CD4-positive, alpha-beta T cell treated with Interleukin-1 beta for 1 hour (primary cell): ENCODE measurements around the gene PTCRA.
"Not testable (repeated sequence)": the region's sequence is repeated elsewhere in the genome, so short reads cannot be mapped to it uniquely, and the experiment has no call there.

ENCODE experiments used
- DNase-seq, 2 donors: peaks; one replicate each; pipeline ENCODE4 v3.0.0-alpha.2; 2020 to 2022

PTCRA gene, protein sequence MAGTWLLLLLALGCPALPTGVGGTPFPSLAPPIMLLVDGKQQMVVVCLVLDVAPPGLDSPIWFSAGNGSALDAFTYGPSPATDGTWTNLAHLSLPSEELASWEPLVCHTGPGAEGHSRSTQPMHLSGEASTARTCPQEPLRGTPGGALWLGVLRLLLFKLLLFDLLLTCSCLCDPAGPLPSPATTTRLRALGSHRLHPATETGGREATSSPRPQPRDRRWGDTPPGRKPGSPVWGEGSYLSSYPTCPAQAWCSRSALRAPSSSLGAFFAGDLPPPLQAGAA

DNA sequence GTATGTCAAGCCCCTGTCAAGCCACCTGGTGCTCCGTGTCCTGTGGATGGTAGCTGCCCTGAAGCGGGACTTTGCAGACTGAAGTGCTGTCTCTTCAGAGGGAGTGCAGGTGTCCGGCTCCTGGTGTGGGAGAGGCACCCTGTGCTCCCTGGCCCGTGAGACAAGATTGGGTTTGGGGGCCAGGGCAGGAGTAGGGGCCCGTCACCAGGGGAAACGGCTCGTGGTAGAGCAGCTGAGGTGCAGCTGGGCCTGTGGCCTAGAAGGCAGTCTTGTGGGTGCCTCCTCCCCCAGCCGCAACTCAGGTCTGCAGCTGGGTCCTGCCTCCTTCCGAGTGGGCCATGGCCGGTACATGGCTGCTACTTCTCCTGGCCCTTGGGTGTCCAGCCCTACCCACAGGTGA lies at the start of gene PTCRA:
Gene PTCRA, plus strand, starts transcription at position 322 of the 400 bp plus-strand sequence. Its CDS starts 17 bp downstream, at position 339.
- DNase-seq, result no peak

DNA sequence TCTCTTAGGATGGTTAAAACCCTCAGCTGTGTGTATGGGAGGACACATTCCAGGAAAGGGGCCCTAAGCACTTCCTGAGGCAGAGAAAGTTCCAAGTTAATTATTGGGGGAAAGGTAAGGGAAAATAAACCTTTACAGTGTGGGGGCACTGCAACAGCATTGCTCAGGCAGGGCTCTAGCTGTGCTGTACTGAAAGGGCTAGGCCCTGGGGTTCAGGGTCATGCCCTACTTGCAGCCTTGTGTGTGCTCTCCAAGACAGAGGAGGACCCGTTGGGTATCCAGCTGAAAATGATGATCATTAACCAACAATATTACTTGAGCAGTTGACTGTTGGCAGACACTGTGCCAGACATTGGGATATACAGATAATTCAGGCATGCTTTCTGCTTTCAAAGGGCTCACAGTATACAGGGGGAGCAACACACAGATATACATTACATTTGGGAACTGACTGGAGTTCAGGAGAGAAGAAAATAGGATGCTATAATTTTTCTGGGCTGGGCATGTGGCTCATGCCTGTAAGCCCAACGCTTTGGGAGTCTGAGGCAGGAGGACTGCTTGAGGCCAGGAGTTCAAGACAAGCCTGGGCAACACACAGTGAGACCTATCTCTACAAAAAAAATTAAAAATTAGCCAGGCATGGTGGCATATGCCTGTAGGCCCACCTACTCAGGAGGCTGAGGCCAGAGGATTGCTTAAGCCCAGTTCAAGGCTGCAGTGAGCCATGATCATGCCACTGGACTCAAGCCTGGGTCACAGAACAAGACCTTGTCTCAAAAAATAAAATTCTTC lies 45.5 kb upstream of the PTCRA start:
- DNase-seq, result no peak

DNA sequence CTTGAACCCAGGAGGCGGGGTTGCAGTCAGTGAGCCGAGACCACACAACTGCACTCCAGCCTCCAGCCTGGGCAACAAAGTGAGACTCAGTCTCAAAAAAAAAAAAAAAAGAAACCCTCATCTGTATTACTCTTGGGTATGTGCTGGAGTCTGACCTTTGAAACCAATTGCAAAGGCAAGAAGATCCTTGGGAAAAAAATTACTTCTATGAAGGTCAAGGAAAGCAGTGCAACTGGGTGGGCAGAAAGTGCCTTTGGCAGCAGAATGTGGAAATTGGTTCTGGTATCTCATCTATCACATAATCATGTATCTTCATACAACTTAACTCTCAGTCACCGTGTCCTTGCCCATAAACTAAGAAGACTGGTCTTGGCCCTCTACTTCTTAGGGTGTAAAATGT lies 44.1 kb upstream of the PTCRA start:
- no peak for DNase-seq

DNA sequence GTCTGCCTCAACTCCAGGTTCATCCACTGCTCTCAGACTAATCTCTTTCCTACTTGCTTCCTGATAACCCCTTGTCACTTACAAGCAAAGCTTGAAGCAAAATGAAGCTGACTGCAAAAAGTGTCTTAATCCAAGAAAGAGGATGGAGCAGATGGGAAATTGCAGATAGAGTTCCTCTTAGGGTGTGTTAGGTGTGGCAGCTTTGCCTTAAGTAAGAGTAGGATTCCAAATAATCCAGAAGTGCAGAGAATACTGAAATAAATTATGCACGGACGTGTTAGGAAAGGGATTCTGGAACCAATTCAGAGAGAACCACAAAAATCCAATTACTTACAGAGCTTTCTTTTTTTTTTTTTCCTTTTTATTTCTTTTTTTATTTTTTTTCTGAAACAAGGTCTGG lies 42.5 kb upstream of the PTCRA start:
- DNase-seq, result no peak

DNA sequence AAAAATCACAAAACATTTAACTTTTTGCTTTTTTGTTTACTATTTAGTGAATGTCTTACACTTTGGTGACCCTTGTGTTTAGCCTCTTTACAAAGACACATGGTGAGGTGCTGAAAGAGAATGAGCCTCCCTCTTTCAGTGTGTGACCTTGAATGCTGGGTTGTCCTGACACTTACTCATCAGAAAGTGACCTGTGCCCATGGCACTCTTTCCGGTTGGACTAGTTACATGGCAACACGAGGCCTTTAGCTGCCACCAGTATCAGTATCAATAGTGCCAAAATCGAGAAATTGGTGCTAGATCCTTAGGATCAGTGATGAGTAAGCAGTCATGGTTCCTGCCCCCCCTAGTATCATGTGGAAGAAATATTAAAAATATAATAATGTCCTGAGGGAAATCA lies 38.2 kb upstream of the PTCRA start:
- DNase-seq, result no peak

DNA sequence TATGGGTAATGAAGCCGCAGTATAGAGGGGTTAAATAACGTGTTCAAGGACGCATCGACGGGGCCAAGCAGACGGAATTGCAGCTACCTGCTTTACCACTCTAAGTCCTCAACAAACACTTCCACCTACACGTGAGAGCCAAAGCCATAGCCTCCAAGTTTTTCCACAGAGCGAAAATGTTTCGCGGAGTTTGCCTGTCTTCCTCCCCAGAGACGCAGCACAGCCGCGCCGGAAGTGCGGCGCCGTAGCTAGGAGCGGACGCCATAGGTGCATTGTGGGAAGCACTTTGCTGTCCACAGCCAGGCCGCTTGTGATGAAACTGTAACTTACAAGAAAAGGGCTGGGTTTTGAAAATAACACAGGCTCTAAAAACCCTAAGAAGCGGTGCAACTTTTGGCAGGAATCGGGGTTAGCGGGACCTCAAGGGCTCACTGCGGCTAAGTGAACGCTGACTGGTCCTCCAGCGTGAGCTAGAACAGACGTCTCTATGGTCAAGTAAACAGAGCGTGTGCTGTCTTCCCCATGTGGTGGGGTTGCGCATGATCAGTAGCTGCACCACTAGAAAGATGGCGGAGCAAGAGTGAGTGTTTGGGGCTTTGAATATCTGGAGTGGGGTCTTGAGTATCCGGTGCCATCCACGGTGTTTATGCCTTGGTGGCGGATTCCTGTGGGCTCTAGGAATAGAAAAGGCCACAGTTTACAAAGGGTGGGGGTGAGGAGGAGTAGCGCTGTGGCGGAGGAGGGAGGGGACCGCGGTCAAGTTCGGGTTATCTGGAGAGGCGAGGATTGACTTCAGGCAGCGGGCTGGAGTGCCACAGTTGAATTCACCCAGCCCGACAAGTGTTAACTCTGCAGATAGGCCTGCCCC lies 36.2 kb upstream of the PTCRA start, which contains the start of gene RPL7L1:
Gene RPL7L1, plus strand, starts transcription at position 245 of the 868 bp plus-strand sequence. Its CDS starts 295 bp downstream, at position 540.
- peak; percentile 88 to 89 for DNase-seq

DNA sequence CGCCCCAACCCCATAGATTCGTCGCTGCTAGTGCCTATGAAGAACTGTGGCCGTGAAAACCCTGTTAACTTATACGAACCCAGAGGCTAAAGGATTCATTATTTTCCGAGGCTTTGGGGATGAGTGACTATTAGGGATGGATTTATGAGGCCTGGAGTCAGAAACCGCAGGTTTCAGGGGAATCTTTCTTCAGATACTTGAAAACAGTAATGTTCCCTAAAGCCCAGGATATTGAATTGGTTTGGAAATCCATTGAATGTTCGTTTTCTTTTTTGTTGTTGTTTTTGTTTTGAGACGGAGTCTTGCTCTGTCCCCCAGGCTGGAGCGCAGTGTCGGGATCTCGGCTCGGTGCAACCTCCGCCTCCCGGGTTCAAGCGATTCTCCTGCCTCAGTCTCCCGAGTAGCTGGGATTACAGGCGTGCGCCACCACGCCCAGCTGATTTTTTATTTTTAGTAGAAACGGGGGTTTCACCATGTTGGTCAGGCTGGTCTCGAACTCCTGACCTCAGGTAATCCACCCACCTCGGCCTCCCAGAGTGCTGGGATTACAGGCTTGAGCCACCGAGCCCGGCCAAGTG lies 35.5 kb upstream of the PTCRA start:
- DNase-seq, result not testable (repeated sequence)

DNA sequence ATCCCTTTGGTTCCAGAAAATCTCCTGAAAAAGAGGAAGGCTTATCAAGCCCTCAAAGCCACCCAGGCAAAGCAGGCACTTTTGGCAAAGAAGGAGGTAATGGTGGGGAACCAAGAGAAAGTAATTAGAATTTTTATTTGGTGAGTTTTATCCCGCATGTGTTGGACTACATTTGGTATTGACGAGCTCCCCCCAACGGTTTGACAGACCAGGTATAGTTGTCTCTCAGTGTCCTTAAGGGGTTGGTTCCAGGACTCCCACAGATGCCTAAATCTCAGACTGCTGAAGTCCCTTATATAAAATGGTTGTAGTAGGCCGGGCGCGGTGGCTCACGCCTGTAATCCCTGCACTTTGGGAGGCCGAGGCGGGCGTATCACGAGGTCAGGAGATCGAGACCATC lies 35.0 kb upstream of the PTCRA start:
- not testable (repeated sequence) for DNase-seq

DNA sequence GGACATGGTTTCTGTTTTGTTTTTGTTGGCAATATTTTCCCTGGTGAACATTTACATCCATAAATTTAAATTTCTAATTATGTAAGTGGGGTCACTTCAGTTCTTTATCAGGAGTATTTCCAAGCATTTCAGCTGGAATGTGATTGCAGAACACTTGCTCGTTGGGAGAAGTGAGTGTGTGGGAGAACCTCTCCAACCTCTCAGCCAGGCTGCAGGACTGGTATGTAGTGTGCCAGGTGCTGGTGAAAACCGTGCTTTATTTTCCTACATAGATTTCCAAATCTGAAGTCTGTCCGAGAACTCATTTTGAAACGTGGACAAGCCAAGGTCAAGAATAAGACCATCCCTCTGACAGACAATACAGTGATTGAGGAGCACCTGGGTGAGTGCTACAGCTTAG lies 30.2 kb upstream of the PTCRA start:
- no peak for DNase-seq

DNA sequence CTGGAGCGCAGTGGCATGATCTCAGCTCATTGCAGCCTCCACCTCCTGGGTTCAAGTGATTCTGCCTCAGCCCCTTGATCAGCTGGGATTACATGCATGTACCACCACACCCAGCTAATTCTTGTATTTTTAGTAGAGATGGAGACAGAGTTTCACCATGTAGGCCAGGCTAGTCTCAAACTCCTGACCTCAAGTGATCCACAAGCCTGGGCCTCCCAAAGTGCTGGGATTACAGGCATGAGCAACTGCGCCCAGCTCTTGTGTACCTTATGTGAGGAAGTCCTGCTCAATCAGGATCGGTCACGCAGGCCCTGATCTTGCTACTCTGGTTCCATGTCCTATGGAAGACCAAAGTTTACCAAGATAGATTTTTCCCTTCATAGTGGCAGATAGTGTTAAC lies 27.7 kb upstream of the PTCRA start:
- DNase-seq, result not testable (repeated sequence)

DNA sequence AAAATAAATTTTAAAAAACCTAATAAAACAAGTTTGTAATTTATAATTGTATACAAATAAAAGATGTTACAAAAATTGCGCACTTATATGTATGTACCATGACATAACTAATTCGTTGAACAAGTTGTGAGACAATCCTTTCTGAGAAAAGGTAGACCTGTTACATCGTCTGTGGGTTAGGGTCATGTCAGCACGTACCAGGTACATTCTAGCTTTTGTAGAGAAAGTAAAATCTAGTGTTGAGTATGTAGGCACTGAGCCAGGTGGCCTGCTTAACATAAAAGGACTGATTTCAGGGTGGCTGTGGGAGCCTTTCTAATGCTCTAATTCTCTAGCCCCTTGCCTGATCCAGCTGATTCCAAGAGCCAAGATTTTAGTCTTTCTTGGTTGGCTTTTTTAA lies 26.0 kb upstream of the PTCRA start:
- DNase-seq, result no peak

DNA sequence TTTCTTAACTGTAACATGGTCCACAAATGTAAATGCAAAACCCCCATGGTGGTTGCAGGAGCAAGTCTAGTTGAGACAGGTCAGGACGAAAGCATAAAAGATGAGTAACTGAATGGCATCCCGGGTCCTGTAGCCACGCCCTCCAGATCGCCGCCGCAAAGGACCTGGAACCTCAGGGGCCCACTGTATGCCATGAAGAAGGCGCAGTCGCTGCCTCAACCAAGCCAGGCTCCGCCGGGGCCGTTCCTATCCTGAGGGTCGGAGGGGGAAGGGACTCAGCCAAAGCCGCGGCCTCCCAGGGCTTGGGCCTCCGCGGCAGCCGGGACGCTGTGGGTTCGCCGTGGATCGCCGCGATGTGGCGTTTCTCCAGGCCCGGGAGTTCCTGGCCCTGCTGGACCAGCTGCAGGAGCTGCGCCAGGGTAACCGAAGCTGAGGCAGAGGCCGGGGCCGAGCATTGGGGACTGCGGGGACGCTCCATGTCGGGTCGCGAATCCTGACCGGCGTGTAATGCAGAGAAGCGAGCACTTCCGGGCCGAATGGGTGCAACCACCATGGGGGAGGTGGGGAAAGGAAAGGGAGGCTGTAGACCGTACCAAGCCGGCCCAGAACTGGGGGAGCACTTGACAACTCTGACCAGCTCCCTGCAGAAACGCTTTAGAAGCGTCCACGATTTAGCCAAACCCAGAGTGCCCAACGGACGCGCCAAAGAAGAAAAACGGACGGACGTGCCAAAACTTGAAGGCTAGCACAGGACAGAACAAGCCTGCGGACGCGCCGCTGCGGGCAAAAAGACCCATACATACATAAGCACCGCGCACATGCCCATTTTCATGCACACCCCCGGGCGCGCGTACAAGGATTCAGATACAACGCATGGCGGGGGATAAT lies 25.3 kb upstream of the PTCRA start:
- DNase-seq, result peak; percentile 88 to 90

DNA sequence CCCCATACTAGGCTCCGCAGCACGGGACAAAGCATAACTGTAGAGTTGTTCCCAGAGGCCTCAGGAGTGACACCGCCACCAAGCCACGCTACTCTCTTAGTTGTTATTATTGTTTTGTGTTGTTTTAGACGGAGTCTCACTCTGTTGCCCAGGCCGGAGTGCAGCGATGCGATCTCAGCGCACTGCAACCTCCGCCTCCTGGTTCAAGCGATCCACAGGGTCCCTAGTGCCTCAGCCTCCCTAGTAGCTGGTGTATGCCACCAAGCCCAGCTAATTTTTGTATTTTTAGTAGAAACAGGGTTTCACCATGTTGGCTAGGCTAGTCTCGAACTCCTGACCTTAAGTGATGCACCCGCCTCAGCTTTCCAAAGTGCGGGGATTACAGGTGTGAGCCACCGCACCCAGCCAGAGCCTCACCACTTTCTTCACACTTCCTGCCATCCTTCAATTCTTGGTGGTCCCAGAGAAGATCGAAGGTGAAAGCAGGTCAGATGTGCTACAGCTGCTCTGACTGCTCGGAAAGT lies 24.6 kb upstream of the PTCRA start:
- DNase-seq, result no peak

DNA sequence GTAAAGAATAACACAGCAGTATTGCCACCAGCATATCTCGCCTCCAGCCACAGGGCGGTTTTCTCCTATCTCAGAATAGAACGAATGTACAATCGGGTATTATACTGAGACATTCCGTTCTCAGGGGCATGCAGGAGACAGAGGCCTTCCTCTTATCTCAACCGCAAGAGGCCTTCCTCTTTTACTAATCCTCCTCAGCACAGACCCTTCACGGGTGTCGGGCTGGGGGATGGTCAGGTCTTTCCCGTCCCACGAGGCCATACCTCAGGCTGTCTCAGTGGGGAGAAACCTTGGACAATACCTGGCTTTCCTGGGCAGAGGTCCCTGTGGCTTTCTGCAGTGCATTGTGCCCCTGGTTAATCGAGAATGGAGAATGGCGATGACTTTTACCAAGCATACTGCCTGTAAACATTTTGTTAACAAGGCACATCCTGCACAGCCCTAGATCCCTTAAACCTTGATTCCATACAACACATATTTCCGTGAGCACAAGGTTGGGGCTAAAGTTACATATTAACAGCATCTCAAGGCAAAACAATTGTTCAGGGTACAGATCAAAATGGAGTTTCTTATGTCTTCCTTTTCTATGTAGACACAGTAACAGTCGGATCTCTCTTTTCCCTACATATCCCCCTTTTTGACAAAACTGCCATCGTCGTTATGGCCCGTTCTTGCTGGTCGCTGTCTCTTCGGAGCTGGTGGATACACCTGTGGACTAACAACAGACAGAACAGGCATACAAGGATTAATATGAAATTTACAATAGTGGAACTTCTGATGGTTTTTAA lies 21.6 kb upstream of the PTCRA start:
- peak in 1 of 2 donors; percentile 25 for DNase-seq

DNA sequence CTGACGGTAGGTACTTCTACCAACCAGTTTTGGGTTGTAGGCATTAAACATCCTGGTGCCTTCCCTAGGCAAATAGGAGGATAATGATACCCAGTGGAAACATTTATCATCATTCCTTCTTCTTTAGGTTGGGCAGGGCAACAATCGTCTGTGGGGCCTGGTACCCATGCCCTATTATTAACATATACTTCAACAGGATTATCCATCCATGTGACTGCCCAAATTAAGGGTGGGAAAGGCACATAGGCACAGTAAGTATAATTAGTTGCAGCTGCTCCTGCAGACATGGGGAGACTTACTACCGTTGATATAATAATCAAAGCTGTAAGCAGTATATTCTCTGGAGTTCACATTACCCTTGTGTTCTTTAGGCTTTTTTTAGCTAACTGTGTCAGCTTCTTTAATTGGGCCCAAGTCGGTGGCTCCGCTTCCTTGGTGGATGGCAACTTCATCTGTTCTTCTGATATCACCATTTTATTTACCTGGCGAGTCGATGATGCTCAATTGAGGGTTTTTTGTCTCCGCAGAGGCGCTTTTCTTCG lies 19.6 kb upstream of the PTCRA start:
- no peak for DNase-seq

DNA sequence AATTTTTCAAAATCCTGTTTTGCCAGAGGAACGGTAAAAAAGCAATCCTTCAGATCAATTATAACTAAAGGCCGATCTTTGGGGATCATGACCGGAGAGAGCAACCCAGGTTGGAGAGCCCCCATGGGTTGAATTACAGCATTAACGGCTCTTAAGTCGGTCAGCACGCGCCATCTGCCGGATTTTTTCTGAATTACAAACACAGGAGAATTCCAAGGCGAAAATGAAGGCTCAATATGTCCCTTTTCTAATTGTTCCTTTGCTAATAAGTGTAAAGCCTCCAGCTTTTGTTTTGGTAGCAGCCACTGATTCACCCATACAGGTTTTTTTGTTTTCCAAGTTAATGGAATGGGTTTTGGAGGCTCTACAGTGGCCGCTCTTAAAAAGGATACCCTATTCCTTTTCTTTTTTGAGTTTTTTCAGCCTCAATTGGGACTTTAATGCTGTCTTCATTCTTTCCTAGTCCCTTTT lies 16.9 kb upstream of the PTCRA start:
- DNase-seq, result peak; percentile 70 to 83

DNA sequence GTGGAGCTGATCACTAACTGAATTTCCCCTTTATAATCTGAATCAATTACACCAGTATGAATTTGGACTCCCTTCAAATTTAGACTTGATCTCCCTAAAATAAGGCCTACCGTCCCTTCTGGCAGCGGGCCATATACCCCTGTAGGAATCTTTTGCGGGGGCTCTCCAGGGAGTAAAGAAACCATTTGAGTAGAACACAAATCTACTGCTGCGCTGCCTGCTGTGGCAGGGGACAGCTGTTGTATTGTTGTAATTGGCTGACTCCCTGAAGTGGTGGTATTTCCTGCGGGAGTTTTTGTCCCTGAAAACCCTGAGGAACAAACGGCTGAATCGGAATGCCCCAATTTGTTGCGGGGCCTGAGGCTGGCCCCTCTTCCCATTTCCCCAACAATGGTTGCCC lies 16.0 kb upstream of the PTCRA start:
- DNase-seq, result no peak

DNA sequence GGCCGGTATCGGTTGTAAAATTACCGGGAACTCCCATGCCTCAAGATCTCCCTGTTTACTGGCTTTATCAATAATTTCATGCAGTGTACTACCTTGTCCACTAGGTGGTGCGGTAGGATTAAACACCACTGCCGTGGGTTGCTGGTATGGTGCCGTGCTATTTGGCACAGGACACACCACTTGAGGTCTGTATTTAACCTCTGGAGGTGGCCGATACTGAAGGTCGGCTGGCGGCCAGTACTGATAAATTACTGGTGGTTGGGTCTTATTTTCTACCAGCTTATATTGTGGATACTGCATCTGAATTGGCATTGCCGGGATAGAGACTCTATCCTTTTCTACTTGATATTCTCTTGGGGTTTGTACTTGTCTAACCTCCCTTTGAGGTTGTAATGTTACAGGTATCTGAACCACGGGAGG lies 14.3 kb upstream of the PTCRA start:
- peak; percentile 75 to 85 for DNase-seq

DNA sequence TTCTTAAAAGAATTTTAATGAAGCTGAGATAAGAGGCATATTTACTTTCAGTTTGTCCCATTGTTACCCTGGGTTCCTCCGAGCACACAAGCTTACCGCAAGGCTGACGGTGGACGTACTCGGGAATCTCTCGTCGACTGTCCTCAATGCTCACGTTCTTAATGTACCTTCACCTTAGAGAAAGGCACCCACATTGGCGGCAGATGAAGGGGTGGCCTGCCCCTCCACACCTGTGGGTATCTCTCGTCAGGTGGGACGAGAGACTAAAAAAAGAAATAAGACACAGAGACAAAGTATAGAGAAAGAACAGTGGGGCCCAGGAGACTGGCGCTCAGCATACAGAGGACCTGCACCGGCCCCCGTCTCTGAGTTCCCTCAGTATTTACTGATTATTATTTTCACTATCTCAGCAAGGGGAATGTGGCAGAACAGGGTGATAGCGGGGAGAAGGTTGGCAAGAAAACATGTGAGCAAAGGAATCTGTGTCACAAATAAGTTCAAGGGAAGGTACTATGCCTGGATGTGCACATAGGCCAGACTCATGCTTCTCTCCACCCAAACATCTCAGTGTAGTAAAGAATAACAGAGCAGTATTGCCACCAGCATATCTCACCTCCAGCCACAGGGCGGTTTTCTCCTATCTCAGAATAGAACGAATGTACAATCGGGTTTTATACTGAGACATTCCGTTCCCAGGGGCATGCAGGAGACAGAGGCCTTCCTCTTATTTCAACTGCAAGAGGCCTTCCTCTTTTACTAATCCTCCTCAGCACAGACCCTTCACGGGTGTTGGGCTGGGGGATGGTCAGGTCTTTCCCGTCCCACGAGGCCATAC lies 13.2 kb upstream of the PTCRA start:
- not testable (repeated sequence) for DNase-seq
